Sigmoid colon (tissue), 7 donors: ENCODE results near the gene UFC1. TPM values are rescaled to one million over a fixed set of nuclear protein-coding genes. Genes with fewer than 3 reads are reported as not detected.
A peak's percentile ranks its signal among the peaks of the same experiment; 100 is the strongest.

Experiments
- DNase-seq: peaks from one replicate; pipeline ENCODE4 v3.0.0-alpha.2; 2019
- H3K27ac ChIP-seq, 4 donors: fragments of 200-600 bp; sonication (generic); one replicate each; pipeline ENCODE4 v1.5.1; 2016 to 2019; ENCODE audit warnings: mild to moderate bottlenecking in 1 of 4
- H3K27me3 ChIP-seq, 3 donors: fragments of 200-600 bp; sonication (generic); one replicate each; pipeline ENCODE4 v1.5.1; 2019; ENCODE audit warnings: mild to moderate bottlenecking in 1 of 3
- H3K36me3 ChIP-seq, 4 donors: fragments of 200-600 bp; sonication (generic); one replicate each; pipeline ENCODE4 v1.5.1; 2016 to 2019
- H3K4me1 ChIP-seq, 4 donors: fragments of 200-600 bp; sonication (generic); one replicate each; pipeline ENCODE4 v1.5.1; 2017 to 2019
- H3K4me3 ChIP-seq, 4 donors: fragments of 200-600 bp; sonication (generic); one replicate each; pipeline ENCODE4 v1.5.1; 2017 to 2019; ENCODE audit warnings: mild to moderate bottlenecking in 2 of 4, moderate library complexity in 1 of 4
- H3K9me3 ChIP-seq, 4 donors: fragments of 200-600 bp in 3 of 4; sonication (generic) in 3 of 4; one replicate each; pipeline versions ENCODE4 v1.5.1 to v1.6.1; 2013 to 2019
- EP300 ChIP-seq, 4 donors: sonication (generic); formaldehyde crosslinking; IDR thresholded peaks; one replicate each; pipeline ENCODE4 v1.6.1; 2017; ENCODE audit warnings: antibody characterized with exemption in 4 of 4
- POLR2A ChIP-seq, 2 donors: fragments of 450-650 bp; IDR thresholded peaks; one replicate each; pipeline ENCODE4 v1.6.1; 2016; ENCODE audit warnings: antibody characterized with exemption in 2 of 2, mild to moderate bottlenecking in 2 of 2, moderate library complexity in 2 of 2
- POLR2AphosphoS5 ChIP-seq, 4 donors: sonication (generic); formaldehyde crosslinking; IDR thresholded peaks; one replicate each; pipeline ENCODE4 v1.6.1; 2017; ENCODE audit warnings: antibody characterized with exemption in 4 of 4
- WGBS, 2 donors: extraction: QIAGEN DNeasy Blood & Tissue Kit; methylation state at CpG; one replicate each; pipeline ENCODE4 v1.1.7; 2013; 5-methylcytosine and 5-hydroxymethylcytosine counted together
- intact Hi-C: fragments of 100-400 bp; cut with DNase I; formaldehyde crosslinking; loops from one replicate; pipeline ENCODE4 v1.15.1; 2023
- polyA plus RNA-seq, 3 donors: library from polyadenylated mRNA; stranded (reverse); fragments of 200-250 nt; gene quantifications; one replicate each; pipeline ENCODE4 v1.2.3, GENCODE V29; 2013
- total RNA-seq, 4 donors: library from RNA; depleted of rRNA; stranded (reverse); fragments of >200 nt; gene quantifications; one replicate each; pipeline ENCODE4 v1.1.0, GENCODE V29; 2016
- TF ChIP-seq, protein P1 (sequence below), 4 experiments: fragments of 450-650 bp in 3 of 4; fragments of 200-600 bp in 1 of 4; IDR thresholded peaks; one replicate each; pipeline ENCODE4 v1.5.1; 2016 to 2019; ENCODE audit warnings: antibody characterized with exemption in 4 of 4, mild to moderate bottlenecking in 3 of 4, moderate library complexity in 2 of 4
- donor health status: healthy with polysubstance abuse.
- donor health status: Bipolar disorder and iron deficiency.
- donor health status: healthy.

The UFC1 gene
- total and polyA plus RNA-seq, 7 donors = 49.0 to 249 (median 77.8) TPM

DNA sequence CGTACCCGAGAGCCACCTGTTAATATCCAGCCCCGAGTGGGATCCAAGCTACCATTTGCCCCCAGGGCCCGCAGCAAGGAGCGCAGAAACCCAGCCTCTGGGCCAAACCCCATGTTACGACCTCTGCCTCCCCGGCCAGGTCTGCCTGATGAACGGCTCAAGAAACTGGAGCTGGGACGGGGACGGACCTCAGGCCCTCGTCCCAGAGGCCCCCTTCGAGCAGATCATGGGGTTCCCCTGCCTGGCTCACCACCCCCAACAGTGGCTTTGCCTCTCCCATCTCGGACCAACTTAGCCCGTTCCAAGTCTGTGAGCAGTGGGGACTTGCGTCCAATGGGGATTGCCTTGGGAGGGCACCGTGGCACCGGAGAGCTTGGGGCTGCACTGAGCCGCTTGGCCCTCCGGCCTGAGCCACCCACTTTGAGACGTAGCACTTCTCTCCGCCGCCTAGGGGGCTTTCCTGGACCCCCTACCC lies 6.9 kb downstream of the UFC1 start:
- H3K27ac ChIP-seq = peak overlapping the region in 3 of 4 donors; percentile 86 to 93 (median 92)
- H3K36me3 ChIP-seq = peaks cover 0 to 57% (median 9%) of the 10 kb centered on the region in 4 donors
- no peak for DNase-seq
- TF ChIP-seq POLR2A (IDR thresholded peaks at IDR 0.05) (no peak), EP300 (IDR thresholded peaks at IDR 0.05) (no peak), POLR2AphosphoS5 (IDR thresholded peaks at IDR 0.05) (no peak)
- TF ChIP-seq, protein P1, sequence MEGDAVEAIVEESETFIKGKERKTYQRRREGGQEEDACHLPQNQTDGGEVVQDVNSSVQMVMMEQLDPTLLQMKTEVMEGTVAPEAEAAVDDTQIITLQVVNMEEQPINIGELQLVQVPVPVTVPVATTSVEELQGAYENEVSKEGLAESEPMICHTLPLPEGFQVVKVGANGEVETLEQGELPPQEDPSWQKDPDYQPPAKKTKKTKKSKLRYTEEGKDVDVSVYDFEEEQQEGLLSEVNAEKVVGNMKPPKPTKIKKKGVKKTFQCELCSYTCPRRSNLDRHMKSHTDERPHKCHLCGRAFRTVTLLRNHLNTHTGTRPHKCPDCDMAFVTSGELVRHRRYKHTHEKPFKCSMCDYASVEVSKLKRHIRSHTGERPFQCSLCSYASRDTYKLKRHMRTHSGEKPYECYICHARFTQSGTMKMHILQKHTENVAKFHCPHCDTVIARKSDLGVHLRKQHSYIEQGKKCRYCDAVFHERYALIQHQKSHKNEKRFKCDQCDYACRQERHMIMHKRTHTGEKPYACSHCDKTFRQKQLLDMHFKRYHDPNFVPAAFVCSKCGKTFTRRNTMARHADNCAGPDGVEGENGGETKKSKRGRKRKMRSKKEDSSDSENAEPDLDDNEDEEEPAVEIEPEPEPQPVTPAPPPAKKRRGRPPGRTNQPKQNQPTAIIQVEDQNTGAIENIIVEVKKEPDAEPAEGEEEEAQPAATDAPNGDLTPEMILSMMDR (IDR thresholded peaks at IDR 0.05) = no peak
- no peak overlapping the region for H3K4me3 ChIP-seq
- H3K27me3 ChIP-seq = no peaks in the 10 kb centered on the region
- H3K9me3 ChIP-seq = no peaks in the 10 kb centered on the region
- intact Hi-C loops = no loop called here
- WGBS, 2 donors = 95% methylated on average over 22 of the region's 22 CpGs
- peaks cover 0 to 41% (median 36%) of the 10 kb centered on the region in 4 donors for H3K4me1 ChIP-seq

DNA sequence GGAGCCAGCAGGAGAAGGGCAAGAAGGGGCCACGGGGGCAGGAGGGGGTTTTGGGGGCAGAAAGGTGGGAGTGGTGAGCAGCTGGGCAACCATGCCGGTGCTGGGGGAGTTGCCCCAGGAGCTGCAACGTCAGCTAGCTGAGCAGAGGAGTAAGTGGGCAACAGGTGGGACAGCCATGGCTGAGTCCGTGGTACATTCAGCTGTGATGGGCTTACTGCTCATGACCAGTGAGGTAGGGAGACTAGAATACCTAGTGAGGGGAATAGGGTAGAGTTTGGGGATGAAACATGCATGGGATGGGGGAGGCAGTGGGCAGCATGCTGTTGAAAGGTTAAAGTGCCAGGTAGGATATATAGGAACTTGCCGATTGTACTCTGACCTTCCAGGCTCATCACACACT lies 7.9 kb downstream of the UFC1 start:
- Histone ChIP-seq H3K4me3 (no peak overlapping the region), H3K9me3 (no peaks in the 10 kb centered on the region), H3K27me3 (no peaks in the 10 kb centered on the region), H3K27ac (no peak overlapping the region), H3K4me1 (peaks cover 0 to 43% (median 37%) of the 10 kb centered on the region in 4 donors), H3K36me3 (peaks cover 0 to 57% (median 9%) of the 10 kb centered on the region in 4 donors)
- WGBS, 2 donors = 88 to 92% methylated on average over 5 of the region's 5 CpGs
- DNase-seq = no peak
- no peak for TF ChIP-seq EP300 (IDR thresholded peaks at IDR 0.05)
- TF ChIP-seq POLR2A (IDR thresholded peaks at IDR 0.05) = no peak
- TF ChIP-seq, protein P1 (IDR thresholded peaks at IDR 0.05) = no peak
- TF ChIP-seq POLR2AphosphoS5 (IDR thresholded peaks at IDR 0.05) = no peak
- intact Hi-C loops = no loop called here

DNA sequence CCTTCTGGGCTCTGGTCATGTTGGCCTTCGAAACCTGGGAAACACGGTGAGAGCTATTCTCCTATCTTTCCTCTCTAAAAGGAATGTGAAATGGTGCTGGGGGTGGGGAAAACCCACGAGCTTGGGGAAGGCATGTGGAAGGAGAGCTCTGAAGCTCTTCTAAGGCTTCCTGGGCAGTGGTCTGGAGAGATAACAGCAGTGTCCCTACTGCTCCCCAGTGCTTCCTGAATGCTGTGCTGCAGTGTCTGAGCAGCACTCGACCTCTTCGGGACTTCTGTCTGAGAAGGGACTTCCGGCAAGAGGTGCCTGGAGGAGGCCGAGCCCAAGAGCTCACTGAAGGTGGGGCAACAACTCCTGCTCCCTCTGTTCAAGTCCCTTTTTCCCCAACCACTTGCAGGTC lies 8.3 kb downstream of the UFC1 start:
- Histone ChIP-seq H3K4me3 (no peak overlapping the region), H3K4me1 (peaks cover 0 to 47% (median 41%) of the 10 kb centered on the region in 4 donors), H3K36me3 (peaks cover 0 to 54% (median 9%) of the 10 kb centered on the region in 4 donors), H3K9me3 (no peaks in the 10 kb centered on the region), H3K27ac (no peak overlapping the region), H3K27me3 (no peaks in the 10 kb centered on the region)
- intact Hi-C loops = no loop called here
- 83 to 84% methylated on average over 7 of the region's 7 CpGs for WGBS, 2 donors
- DNase-seq = no peak
- TF ChIP-seq EP300 (IDR thresholded peaks at IDR 0.05) = no peak
- TF ChIP-seq POLR2A (IDR thresholded peaks at IDR 0.05) = no peak
- TF ChIP-seq POLR2AphosphoS5 (IDR thresholded peaks at IDR 0.05) = no peak
- TF ChIP-seq, protein P1 (IDR thresholded peaks at IDR 0.05) = no peak

DNA sequence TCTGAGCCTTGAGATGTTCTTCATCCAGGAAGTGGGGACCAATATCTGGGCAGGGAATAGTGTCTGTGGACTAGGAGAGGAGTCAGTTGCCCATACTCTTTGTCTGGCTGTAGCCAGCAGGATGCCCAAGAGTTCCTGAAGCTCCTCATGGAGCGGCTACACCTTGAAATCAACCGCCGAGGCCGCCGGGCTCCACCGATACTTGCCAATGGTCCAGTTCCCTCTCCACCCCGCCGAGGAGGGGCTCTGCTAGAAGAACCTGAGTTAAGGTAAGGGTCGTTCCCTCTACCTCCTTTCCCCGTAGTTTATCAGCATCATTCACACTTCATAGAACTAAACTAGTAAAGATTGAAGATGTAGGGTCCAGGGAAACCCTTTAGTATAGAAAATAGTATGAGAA lies 9.0 kb downstream of the UFC1 start:
- intact Hi-C loops = no loop called here
- TF ChIP-seq EP300 (IDR thresholded peaks at IDR 0.05) = no peak
- TF ChIP-seq POLR2AphosphoS5 (IDR thresholded peaks at IDR 0.05) = no peak
- TF ChIP-seq, protein P1 (IDR thresholded peaks at IDR 0.05) = no peak
- no peak for TF ChIP-seq POLR2A (IDR thresholded peaks at IDR 0.05)
- H3K27ac ChIP-seq = no peak overlapping the region
- 94 to 95% methylated on average over 10 of the region's 10 CpGs for WGBS, 2 donors
- H3K4me3 ChIP-seq = no peak overlapping the region
- DNase-seq = peak; percentile 59
- H3K4me1 ChIP-seq = peaks cover 0 to 54% (median 48%) of the 10 kb centered on the region in 4 donors
- no peaks in the 10 kb centered on the region for H3K9me3 ChIP-seq
- H3K36me3 ChIP-seq = peaks cover 0 to 46% (median 9%) of the 10 kb centered on the region in 4 donors
- no peaks in the 10 kb centered on the region for H3K27me3 ChIP-seq

DNA sequence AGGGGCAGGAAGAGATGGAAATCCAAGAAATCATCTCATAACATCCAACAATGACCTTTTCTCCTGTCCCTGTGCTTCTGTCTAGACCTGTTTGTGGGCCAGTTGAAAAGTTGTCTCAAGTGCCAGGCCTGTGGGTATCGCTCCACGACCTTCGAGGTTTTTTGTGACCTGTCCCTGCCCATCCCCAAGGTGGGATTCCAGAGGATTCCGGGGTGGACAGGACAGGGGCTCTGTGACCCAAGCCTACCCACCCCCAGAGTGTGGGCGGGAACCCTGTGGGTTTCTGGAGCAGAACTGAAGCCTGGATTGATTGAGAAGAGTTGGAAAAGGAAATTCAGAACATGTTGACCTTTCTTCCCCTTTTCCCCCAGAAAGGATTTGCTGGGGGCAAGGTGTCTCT lies 10.0 kb downstream of the UFC1 start:
- H3K4me3 ChIP-seq = no peak overlapping the region
- H3K36me3 ChIP-seq = peaks cover 0 to 43% (median 9%) of the 10 kb centered on the region in 4 donors
- no peaks in the 10 kb centered on the region for H3K27me3 ChIP-seq
- H3K9me3 ChIP-seq = no peaks in the 10 kb centered on the region
- DNase-seq = no peak
- no peak overlapping the region for H3K27ac ChIP-seq
- 93 to 94% methylated on average over 5 of the region's 5 CpGs for WGBS, 2 donors
- H3K4me1 ChIP-seq = peaks cover 0 to 57% (median 48%) of the 10 kb centered on the region in 4 donors
- TF ChIP-seq POLR2A (IDR thresholded peaks at IDR 0.05) = no peak
- intact Hi-C loops = no loop called here
